ENCODE measurements around the gene EDDM13. TPM values are rescaled to one million over a fixed set of nuclear protein-coding genes. Genes with fewer than 3 reads are reported as not detected.
"Not testable (repeated sequence)": the region's sequence is repeated elsewhere in the genome, so short reads cannot be mapped to it uniquely, and the experiment has no call there.

Gene EDDM13
- polyA plus RNA-seq, 2 donors = 2.8 to 3.0 TPM

GRCh38 chr19:56261145-56261544, 11.4 kb upstream of the EDDM13 start:
- H3K36me3 ChIP-seq (ENCODE audit: control insufficient read depth in 2 of 2, insufficient read depth in 2 of 2, low read length in 1 of 2) = no peaks in the 10 kb centered on the region
- H3K27ac ChIP-seq (ENCODE audit: low read depth in 2 of 2, low read length in 1 of 2) = no peak overlapping the region
- no peaks in the 10 kb centered on the region for H3K4me1 ChIP-seq (ENCODE audit: control insufficient read depth in 2 of 2, insufficient read depth in 2 of 2, low read length in 1 of 2)
- H3K27me3 ChIP-seq (ENCODE audit: control insufficient read depth in 1 of 2, insufficient read depth in 2 of 2, low read length in 2 of 2) = no peaks in the 10 kb centered on the region
- H3K4me3 ChIP-seq (ENCODE audit: low read depth in 1 of 2, low read length in 2 of 2) = no peak overlapping the region
- H3K9me3 ChIP-seq (ENCODE audit: control insufficient read depth in 2 of 2, insufficient read depth in 1 of 2, low read depth in 1 of 2, low read length in 1 of 2) = no peaks in the 10 kb centered on the region

DNA sequence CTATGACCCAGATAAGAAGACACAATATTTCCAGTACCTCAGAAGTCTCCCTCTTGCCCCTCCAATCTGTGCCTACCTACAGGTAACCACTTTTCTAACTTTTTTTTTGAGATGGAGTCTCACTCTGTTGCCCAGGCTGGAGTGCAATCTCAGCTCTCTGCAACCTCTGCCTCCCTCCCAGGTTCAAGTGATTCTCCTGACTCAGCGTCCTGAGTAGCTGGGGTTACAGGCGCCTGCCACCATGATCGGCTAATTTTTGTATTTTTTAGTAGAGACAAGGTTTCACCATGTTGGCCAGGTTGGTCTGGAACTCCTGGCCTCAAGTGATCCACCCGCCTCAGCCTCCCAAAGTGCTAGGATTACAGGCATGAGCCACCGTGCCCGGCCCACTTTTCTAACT, 10.6 kb upstream of the EDDM13 start:
- 93 to 95% methylated on average over 6 of the region's 6 CpGs for WGBS, 2 donors
- H3K36me3 ChIP-seq (ENCODE audit: control insufficient read depth in 2 of 2, insufficient read depth in 2 of 2, low read length in 1 of 2); H3K4me3 ChIP-seq (ENCODE audit: low read depth in 1 of 2, low read length in 2 of 2); H3K27ac ChIP-seq (ENCODE audit: low read depth in 2 of 2, low read length in 1 of 2); H3K27me3 ChIP-seq (ENCODE audit: control insufficient read depth in 1 of 2, insufficient read depth in 2 of 2, low read length in 2 of 2); H3K4me1 ChIP-seq (ENCODE audit: control insufficient read depth in 2 of 2, insufficient read depth in 2 of 2, low read length in 1 of 2); H3K9me3 ChIP-seq (ENCODE audit: control insufficient read depth in 2 of 2, insufficient read depth in 1 of 2, low read depth in 1 of 2, low read length in 1 of 2): not testable (repeated sequence)

DNA sequence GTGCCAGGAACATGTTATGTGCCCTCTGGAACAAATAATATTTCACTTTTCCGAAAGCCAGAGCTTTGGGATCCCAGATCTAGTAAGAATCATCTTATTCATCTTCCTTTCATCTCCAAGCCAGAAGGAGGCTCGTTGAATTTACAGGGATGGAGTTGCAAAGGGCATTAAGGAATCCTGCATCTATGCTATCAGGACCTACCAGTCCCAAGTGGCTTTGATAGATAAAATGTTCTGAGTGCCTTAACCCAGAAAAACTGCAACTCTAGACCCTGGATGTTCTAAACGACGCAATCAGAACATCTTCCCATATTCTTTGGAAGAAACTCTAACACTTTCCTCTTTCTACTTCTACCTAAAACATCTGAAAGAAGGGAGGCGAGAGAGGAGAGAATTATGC, 9.2 kb upstream of the EDDM13 start:
- 92 to 94% methylated on average over 5 of the region's 5 CpGs for WGBS, 2 donors
- no peaks in the 10 kb centered on the region for H3K36me3 ChIP-seq (ENCODE audit: control insufficient read depth in 2 of 2, insufficient read depth in 2 of 2, low read length in 1 of 2)
- H3K4me3 ChIP-seq (ENCODE audit: low read depth in 1 of 2, low read length in 2 of 2) = no peak overlapping the region
- H3K9me3 ChIP-seq (ENCODE audit: control insufficient read depth in 2 of 2, insufficient read depth in 1 of 2, low read depth in 1 of 2, low read length in 1 of 2) = no peaks in the 10 kb centered on the region
- H3K27me3 ChIP-seq (ENCODE audit: control insufficient read depth in 1 of 2, insufficient read depth in 2 of 2, low read length in 2 of 2) = no peaks in the 10 kb centered on the region
- no peak overlapping the region for H3K27ac ChIP-seq (ENCODE audit: low read depth in 2 of 2, low read length in 1 of 2)
- no peaks in the 10 kb centered on the region for H3K4me1 ChIP-seq (ENCODE audit: control insufficient read depth in 2 of 2, insufficient read depth in 2 of 2, low read length in 1 of 2)

DNA sequence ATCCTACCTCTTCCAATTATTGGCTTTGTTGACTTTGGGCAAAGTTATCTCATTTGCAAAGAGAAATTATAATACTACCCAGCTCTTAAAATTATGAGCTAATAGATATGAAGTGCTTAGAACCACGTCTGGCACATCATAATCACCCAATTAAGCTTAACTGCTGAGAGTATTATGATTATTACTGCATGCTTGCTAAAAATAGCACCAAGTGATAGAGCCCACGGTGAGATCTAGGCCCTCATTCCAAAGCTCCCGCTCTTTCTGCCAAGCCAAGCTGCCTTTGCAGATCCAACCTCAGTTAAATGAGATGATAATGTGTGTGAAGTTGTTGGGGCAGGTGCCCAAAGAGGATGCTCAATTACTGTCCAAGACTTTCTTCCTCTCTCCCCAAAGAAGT, 6.5 kb upstream of the EDDM13 start:
- no peaks in the 10 kb centered on the region for H3K27me3 ChIP-seq (ENCODE audit: control insufficient read depth in 1 of 2, insufficient read depth in 2 of 2, low read length in 2 of 2)
- H3K27ac ChIP-seq (ENCODE audit: low read depth in 2 of 2, low read length in 1 of 2) = no peak overlapping the region
- no peak overlapping the region for H3K4me3 ChIP-seq (ENCODE audit: low read depth in 1 of 2, low read length in 2 of 2)
- no peaks in the 10 kb centered on the region for H3K36me3 ChIP-seq (ENCODE audit: control insufficient read depth in 2 of 2, insufficient read depth in 2 of 2, low read length in 1 of 2)
- H3K4me1 ChIP-seq (ENCODE audit: control insufficient read depth in 2 of 2, insufficient read depth in 2 of 2, low read length in 1 of 2) = no peaks in the 10 kb centered on the region
- WGBS, 2 donors = 50 to 63% methylated on average over 3 of the region's 3 CpGs
- no peaks in the 10 kb centered on the region for H3K9me3 ChIP-seq (ENCODE audit: control insufficient read depth in 2 of 2, insufficient read depth in 1 of 2, low read depth in 1 of 2, low read length in 1 of 2)

DNA sequence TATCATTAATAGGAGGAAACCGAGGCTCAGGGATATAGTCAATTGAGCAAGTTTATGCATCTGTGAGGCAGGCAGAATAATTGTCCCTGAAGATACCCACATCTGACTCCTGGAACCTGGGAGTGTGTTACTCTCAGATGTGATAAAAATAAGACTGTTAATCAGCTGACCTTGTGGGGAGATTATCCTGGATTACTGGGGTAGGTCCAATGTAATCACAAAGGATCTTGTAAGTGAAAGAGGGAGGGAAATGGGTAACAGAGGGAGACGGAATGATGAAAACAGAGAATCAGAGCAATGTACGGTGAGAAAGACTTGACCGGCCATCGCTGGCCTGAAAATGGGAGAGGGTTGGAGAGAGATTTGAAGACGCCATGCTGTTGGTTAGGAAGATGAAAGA, 3.2 kb upstream of the EDDM13 start:
- Histone ChIP-seq H3K9me3 (ENCODE audit: control insufficient read depth in 2 of 2, insufficient read depth in 1 of 2, low read depth in 1 of 2, low read length in 1 of 2) (no peaks in the 10 kb centered on the region), H3K36me3 (ENCODE audit: control insufficient read depth in 2 of 2, insufficient read depth in 2 of 2, low read length in 1 of 2) (no peaks in the 10 kb centered on the region), H3K4me3 (ENCODE audit: low read depth in 1 of 2, low read length in 2 of 2) (no peak overlapping the region), H3K4me1 (ENCODE audit: control insufficient read depth in 2 of 2, insufficient read depth in 2 of 2, low read length in 1 of 2) (no peaks in the 10 kb centered on the region), H3K27me3 (ENCODE audit: control insufficient read depth in 1 of 2, insufficient read depth in 2 of 2, low read length in 2 of 2) (no peaks in the 10 kb centered on the region), H3K27ac (ENCODE audit: low read depth in 2 of 2, low read length in 1 of 2) (no peak overlapping the region)
- 83 to 89% methylated on average over 6 of the region's 6 CpGs for WGBS, 2 donors

DNA sequence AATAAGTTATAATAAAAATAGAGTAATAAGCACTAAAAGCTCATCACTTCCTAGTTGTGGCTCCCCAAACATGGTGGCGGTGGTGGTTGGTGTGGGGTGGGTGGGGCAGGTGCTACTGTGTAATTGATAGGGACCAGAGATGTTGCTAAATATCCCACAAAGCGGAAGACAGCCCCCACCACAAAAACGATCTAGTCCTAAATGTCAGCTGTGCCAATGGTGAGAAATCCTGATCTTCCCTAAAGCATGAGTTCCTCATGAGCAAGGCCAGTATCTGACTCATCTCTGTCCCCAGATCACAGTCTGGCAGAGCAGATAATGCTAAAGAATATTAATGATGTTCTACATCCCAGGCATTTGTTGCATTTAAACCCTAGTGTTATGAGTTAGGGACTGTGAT, 1.9 kb upstream of the EDDM13 start:
- 78 to 86% methylated on average over 3 of the region's 3 CpGs for WGBS, 2 donors

GRCh38 chr19:56271151-56271550, 1.4 kb upstream of the EDDM13 start:
- Histone ChIP-seq H3K4me1 (ENCODE audit: control insufficient read depth in 2 of 2, insufficient read depth in 2 of 2, low read length in 1 of 2) (no peaks in the 10 kb centered on the region), H3K27me3 (ENCODE audit: control insufficient read depth in 1 of 2, insufficient read depth in 2 of 2, low read length in 2 of 2) (no peaks in the 10 kb centered on the region), H3K27ac (ENCODE audit: low read depth in 2 of 2, low read length in 1 of 2) (no peak overlapping the region), H3K9me3 (ENCODE audit: control insufficient read depth in 2 of 2, insufficient read depth in 1 of 2, low read depth in 1 of 2, low read length in 1 of 2) (no peaks in the 10 kb centered on the region), H3K36me3 (ENCODE audit: control insufficient read depth in 2 of 2, insufficient read depth in 2 of 2, low read length in 1 of 2) (no peaks in the 10 kb centered on the region), H3K4me3 (ENCODE audit: low read depth in 1 of 2, low read length in 2 of 2) (no peak overlapping the region)
- WGBS, 2 donors = 73 to 76% methylated on average over 6 of the region's 6 CpGs

More for the DNA sequence above, 1.9 kb upstream of the EDDM13 start:
- Histone ChIP-seq H3K36me3 (ENCODE audit: control insufficient read depth in 2 of 2, insufficient read depth in 2 of 2, low read length in 1 of 2) (no peaks in the 10 kb centered on the region), H3K4me3 (ENCODE audit: low read depth in 1 of 2, low read length in 2 of 2) (no peak overlapping the region), H3K27ac (ENCODE audit: low read depth in 2 of 2, low read length in 1 of 2) (no peak overlapping the region), H3K9me3 (ENCODE audit: control insufficient read depth in 2 of 2, insufficient read depth in 1 of 2, low read depth in 1 of 2, low read length in 1 of 2) (no peaks in the 10 kb centered on the region), H3K27me3 (ENCODE audit: control insufficient read depth in 1 of 2, insufficient read depth in 2 of 2, low read length in 2 of 2) (no peaks in the 10 kb centered on the region), H3K4me1 (ENCODE audit: control insufficient read depth in 2 of 2, insufficient read depth in 2 of 2, low read length in 1 of 2) (no peaks in the 10 kb centered on the region)

GRCh38 chr19:56273563-56274117, 1.1 kb downstream of the EDDM13 start:
- Histone ChIP-seq H3K36me3 (ENCODE audit: control insufficient read depth in 2 of 2, insufficient read depth in 2 of 2, low read length in 1 of 2) (no peaks in the 10 kb centered on the region), H3K27me3 (ENCODE audit: control insufficient read depth in 1 of 2, insufficient read depth in 2 of 2, low read length in 2 of 2) (no peaks in the 10 kb centered on the region), H3K27ac (ENCODE audit: low read depth in 2 of 2, low read length in 1 of 2) (no peak overlapping the region), H3K9me3 (ENCODE audit: control insufficient read depth in 2 of 2, insufficient read depth in 1 of 2, low read depth in 1 of 2, low read length in 1 of 2) (no peaks in the 10 kb centered on the region), H3K4me1 (ENCODE audit: control insufficient read depth in 2 of 2, insufficient read depth in 2 of 2, low read length in 1 of 2) (no peaks in the 10 kb centered on the region), H3K4me3 (ENCODE audit: low read depth in 1 of 2, low read length in 2 of 2) (no peak overlapping the region)
- WGBS, 2 donors = 49 to 53% methylated on average over 6 of the region's 6 CpGs

- Histone ChIP-seq H3K27me3 (ENCODE audit: control insufficient read depth in 1 of 2, insufficient read depth in 2 of 2, low read length in 2 of 2) (no peaks in the 10 kb centered on the region), H3K27ac (ENCODE audit: low read depth in 2 of 2, low read length in 1 of 2) (no peak overlapping the region), H3K4me3 (ENCODE audit: low read depth in 1 of 2, low read length in 2 of 2) (no peak overlapping the region), H3K4me1 (ENCODE audit: control insufficient read depth in 2 of 2, insufficient read depth in 2 of 2, low read length in 1 of 2) (no peaks in the 10 kb centered on the region), H3K36me3 (ENCODE audit: control insufficient read depth in 2 of 2, insufficient read depth in 2 of 2, low read length in 1 of 2) (no peaks in the 10 kb centered on the region), H3K9me3 (ENCODE audit: control insufficient read depth in 2 of 2, insufficient read depth in 1 of 2, low read depth in 1 of 2, low read length in 1 of 2) (no peaks in the 10 kb centered on the region)
- 93 to 97% methylated on average over 4 of the region's 4 CpGs for WGBS, 2 donors
Measured at GRCh38 chr19:56282809-56283208, 10.3 kb downstream of the EDDM13 start.

DNA sequence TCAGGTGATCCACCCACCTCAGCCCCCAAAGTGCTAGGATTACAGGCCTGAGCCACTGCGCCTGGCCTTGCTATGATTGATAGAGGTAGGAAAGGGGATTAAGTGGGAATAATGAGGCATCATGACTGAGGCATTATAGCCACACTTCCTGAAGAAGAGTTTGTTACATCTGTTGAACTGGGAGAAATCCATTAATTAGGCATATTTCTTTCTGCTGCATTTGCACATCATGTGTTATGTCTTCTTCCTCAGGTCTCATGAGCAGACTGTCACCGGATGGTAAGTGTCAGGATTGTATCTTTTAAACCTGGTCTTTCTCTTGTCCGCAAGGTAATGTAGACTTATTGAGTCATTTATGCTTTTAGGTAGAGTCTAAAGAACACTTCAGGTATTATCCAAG, 12.2 kb downstream of the EDDM13 start:
- Histone ChIP-seq H3K9me3 (ENCODE audit: control insufficient read depth in 2 of 2, insufficient read depth in 1 of 2, low read depth in 1 of 2, low read length in 1 of 2) (no peaks in the 10 kb centered on the region), H3K4me3 (ENCODE audit: low read depth in 1 of 2, low read length in 2 of 2) (no peak overlapping the region), H3K27ac (ENCODE audit: low read depth in 2 of 2, low read length in 1 of 2) (no peak overlapping the region), H3K4me1 (ENCODE audit: control insufficient read depth in 2 of 2, insufficient read depth in 2 of 2, low read length in 1 of 2) (no peaks in the 10 kb centered on the region), H3K36me3 (ENCODE audit: control insufficient read depth in 2 of 2, insufficient read depth in 2 of 2, low read length in 1 of 2) (no peaks in the 10 kb centered on the region), H3K27me3 (ENCODE audit: control insufficient read depth in 1 of 2, insufficient read depth in 2 of 2, low read length in 2 of 2) (no peaks in the 10 kb centered on the region)
- WGBS, 2 donors = 93 to 95% methylated on average over 3 of the region's 3 CpGs
